Gastroesophageal sphincter (tissue), 3 donors: ENCODE measurements around the gene GYS1.

ENCODE experiments used
- EP300 ChIP-seq: sonication (generic); formaldehyde crosslinking; IDR thresholded peaks from one replicate; pipeline ENCODE4 v1.6.1; 2017; ENCODE audit warnings: antibody characterized with exemption, mild to moderate bottlenecking
- POLR2AphosphoS5 ChIP-seq: sonication (generic); formaldehyde crosslinking; IDR thresholded peaks from one replicate; pipeline ENCODE4 v1.6.1; 2017; ENCODE audit warnings: antibody characterized with exemption
- TF ChIP-seq, protein P1 (sequence below), 4 experiments: fragments of 200-600 bp in 2 of 4; fragments of 450-650 bp in 2 of 4; sonication (generic) in 1 of 4; IDR thresholded peaks; one replicate each; pipeline ENCODE4 v1.5.1; 2017 to 2019; ENCODE audit warnings: antibody characterized with exemption in 4 of 4, mild to moderate bottlenecking in 2 of 4, moderate library complexity in 2 of 4

DNA sequence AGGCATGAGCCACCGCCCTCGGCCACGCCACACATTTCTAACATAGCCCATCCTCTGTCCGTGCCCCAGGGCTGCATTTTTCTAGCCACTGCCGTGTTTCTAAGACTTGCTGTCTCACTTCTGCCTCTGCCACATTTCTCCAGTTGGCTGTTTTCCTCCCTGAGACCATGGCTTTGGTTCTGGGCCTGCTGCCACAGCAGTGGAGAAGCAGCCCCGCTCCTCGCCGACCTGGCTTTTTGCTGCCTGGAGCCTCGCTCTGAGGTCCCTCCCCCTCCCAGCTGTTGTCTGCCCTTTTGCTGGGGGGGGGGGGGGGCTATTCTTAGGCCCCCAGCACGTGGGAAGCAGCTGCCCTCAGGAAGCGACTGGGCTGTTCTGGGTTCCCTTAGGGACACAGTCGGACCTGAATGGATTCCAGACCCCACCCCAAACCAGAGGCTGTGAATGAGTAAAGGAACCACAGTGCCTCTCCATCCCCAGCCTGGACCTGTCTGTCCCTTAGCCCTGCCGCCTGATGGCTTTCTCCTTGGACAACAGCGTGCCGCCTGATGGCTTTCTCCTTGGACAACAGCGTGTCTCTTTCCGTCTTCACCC, 3.3 kb downstream of the GYS1 start:
- TF ChIP-seq EP300, result no peak
- TF ChIP-seq, protein P1, sequence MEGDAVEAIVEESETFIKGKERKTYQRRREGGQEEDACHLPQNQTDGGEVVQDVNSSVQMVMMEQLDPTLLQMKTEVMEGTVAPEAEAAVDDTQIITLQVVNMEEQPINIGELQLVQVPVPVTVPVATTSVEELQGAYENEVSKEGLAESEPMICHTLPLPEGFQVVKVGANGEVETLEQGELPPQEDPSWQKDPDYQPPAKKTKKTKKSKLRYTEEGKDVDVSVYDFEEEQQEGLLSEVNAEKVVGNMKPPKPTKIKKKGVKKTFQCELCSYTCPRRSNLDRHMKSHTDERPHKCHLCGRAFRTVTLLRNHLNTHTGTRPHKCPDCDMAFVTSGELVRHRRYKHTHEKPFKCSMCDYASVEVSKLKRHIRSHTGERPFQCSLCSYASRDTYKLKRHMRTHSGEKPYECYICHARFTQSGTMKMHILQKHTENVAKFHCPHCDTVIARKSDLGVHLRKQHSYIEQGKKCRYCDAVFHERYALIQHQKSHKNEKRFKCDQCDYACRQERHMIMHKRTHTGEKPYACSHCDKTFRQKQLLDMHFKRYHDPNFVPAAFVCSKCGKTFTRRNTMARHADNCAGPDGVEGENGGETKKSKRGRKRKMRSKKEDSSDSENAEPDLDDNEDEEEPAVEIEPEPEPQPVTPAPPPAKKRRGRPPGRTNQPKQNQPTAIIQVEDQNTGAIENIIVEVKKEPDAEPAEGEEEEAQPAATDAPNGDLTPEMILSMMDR (IDR thresholded peaks at IDR 0.05), result no peak
- TF ChIP-seq POLR2AphosphoS5, result no peak
